Middle frontal gyrus (tissue), 1 donor: ENCODE data around the gene NPR1.
"Not testable (repeated sequence)": the region's sequence is repeated elsewhere in the genome, so short reads cannot be mapped to it uniquely, and the experiment has no call there.

Experiments used
- DNase-seq: peaks from one replicate; pipeline ENCODE4 v3.0.0-alpha.2; 2015; ENCODE audit warnings: low spot score; ENCODE audit errors: extremely low spot score

NPR1 gene

GRCh38 chr1:153679337-153680119 is 1.0 kb downstream of the NPR1 start:
- DNase-seq = no peak

GRCh38 chr1:153680120-153680403 is 1.6 kb downstream of the NPR1 start:
- DNase-seq = no peak

- DNase-seq = no peak
Measured at GRCh38 chr1:153682730-153683129, 4.2 kb downstream of the NPR1 start.

GRCh38 chr1:153683854-153684253 is 5.4 kb downstream of the NPR1 start:
- no peak for DNase-seq

GRCh38 chr1:153684892-153685291 is 6.4 kb downstream of the NPR1 start:
- DNase-seq = no peak

GRCh38 chr1:153685544-153686340 is 7.3 kb downstream of the NPR1 start:
- DNase-seq = no peak

GRCh38 chr1:153687346-153688125 is 9.0 kb downstream of the NPR1 start:
- no peak for DNase-seq

- DNase-seq = no peak
Measured at GRCh38 chr1:153688276-153688675, 9.8 kb downstream of the NPR1 start.

- no peak for DNase-seq
Measured at GRCh38 chr1:153688736-153689328, 10.3 kb downstream of the NPR1 start.

- DNase-seq = no peak
Measured at GRCh38 chr1:153693466-153693865, 15.0 kb downstream of the NPR1 start.

- no peak for DNase-seq
Measured at GRCh38 chr1:153696741-153697140, 18.3 kb downstream of the NPR1 start.

GRCh38 chr1:153697191-153698019 is 18.9 kb downstream of the NPR1 start:
- no peak for DNase-seq

GRCh38 chr1:153698020-153698922 is 19.8 kb downstream of the NPR1 start:
- DNase-seq = no peak

GRCh38 chr1:153698923-153699714 is 20.6 kb downstream of the NPR1 start:
- DNase-seq = no peak

GRCh38 chr1:153699768-153700167 is 21.3 kb downstream of the NPR1 start:
- DNase-seq = no peak

GRCh38 chr1:153705484-153705883 is 27.0 kb downstream of the NPR1 start:
- no peak for DNase-seq

- DNase-seq = no peak
Measured at GRCh38 chr1:153711026-153711425, 32.5 kb downstream of the NPR1 start.

- DNase-seq = not testable (repeated sequence)
Measured at GRCh38 chr1:153716211-153716610, 37.7 kb downstream of the NPR1 start.

- no peak for DNase-seq
Measured at GRCh38 chr1:153717330-153717729, 38.8 kb downstream of the NPR1 start.
